COLO668 (cell line): ENCODE results near the gene NEURL3.
"Not testable (repeated sequence)": the region's sequence is repeated elsewhere in the genome, so short reads cannot be mapped to it uniquely, and the experiment has no call there.

Experiments
- DNase-seq: peaks from one replicate; lab custom pipeline; 2025; ENCODE audit not compliant: unreplicated experiment; lab: John Stamatoyannopoulos, UW

The NEURL3 gene, protein sequence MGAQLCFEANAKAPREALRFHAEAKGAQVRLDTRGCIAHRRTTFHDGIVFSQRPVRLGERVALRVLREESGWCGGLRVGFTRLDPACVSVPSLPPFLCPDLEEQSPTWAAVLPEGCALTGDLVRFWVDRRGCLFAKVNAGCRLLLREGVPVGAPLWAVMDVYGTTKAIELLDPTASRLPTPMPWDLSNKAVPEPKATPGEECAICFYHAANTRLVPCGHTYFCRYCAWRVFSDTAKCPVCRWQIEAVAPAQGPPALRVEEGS

DNA sequence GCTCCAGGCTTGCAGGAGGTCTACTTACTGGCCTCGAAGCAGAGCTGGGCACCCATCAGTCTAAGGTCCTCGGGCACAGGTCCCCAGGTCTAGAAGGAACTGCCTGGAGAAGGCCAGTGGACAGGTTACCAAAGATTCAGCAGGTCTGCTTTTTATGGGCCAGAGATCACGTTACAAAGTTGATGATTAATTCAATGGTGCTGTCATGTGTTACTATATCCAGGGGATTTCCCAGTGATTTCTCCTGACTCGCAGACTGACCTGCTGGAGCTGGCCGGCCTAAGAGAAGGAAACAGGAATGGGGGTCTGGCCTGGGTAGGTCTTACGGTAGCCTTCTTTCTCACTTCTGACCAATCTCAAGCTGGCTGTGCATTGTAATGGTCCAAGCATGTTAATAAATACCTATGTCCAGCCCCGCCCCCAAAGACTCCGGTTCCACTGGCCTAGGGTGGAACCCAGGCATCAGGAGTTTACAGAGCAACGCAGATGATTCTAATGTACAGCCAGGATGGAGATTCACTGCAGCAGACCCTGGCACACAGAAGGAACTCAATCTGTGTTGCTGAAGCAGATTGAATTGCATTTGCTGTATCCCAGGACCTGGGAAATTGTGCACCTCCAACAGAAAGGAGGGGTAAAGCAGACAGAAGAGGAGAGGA is at the start of gene NEURL3:
TSS of gene NEURL3 (minus strand) at position 127 of the 659 bp plus-strand sequence. CDS start at position 56, 71 bp downstream.
- DNase-seq, result peak; percentile 68

DNA sequence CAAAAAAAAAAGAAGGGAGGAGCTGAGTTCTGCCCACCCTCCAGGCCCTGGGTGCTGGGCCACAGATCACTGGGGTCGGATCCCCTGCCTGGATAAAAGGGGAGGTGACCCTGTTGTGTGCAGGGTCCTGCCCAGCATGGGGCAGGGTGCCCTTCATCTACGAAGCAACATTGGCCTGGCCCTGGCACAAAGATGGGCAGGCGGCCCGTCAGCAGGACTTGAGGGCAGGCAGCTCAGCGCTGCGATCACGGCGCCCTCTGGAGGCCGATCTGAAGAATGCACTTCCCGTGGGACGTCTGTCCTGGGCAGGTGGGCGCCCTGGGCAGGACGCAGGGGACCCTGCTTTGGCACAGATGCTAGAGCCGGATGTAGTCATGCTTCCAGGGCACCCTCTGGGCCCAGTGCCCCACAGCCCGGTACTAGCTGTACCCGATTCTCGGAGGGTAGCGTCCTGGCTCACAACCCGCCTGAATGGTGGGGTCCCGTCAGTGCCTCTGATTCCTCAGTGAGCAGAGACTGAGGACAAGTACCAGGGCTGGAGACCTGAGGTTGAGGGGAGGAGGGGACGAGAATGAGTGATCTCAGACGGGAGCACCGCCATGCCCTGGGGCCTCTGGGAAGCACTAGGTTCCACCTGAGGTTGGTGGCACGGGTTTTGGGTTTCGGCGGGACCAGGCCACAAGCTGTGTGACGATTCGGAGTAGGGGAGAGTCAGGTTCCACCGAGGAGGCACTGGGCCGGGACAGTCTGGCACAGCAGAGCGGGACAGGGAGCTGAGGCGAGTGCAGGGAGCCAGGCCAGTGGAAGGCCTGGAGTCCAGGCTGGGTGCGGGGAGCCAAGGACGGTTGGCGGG is 49.4 kb upstream of the NEURL3 start:
- peak; percentile 58 for DNase-seq

DNA sequence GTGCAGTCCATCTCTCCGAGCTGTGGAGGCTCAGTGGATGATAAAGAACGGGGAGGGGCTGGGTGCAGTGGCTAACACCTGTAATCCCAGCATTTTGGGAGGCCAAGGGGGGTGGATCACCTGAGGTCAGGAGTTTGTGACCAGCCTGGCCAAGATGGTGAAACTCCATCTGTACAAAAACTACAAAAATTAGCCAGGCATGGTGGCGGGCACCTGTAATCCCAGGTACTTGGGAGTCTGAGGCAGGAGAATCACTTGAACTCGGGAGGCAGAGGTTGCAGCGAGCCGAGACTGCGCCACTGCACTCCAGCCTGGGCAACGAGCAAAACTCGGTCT is 48.8 kb upstream of the NEURL3 start:
- not testable (repeated sequence) for DNase-seq

DNA sequence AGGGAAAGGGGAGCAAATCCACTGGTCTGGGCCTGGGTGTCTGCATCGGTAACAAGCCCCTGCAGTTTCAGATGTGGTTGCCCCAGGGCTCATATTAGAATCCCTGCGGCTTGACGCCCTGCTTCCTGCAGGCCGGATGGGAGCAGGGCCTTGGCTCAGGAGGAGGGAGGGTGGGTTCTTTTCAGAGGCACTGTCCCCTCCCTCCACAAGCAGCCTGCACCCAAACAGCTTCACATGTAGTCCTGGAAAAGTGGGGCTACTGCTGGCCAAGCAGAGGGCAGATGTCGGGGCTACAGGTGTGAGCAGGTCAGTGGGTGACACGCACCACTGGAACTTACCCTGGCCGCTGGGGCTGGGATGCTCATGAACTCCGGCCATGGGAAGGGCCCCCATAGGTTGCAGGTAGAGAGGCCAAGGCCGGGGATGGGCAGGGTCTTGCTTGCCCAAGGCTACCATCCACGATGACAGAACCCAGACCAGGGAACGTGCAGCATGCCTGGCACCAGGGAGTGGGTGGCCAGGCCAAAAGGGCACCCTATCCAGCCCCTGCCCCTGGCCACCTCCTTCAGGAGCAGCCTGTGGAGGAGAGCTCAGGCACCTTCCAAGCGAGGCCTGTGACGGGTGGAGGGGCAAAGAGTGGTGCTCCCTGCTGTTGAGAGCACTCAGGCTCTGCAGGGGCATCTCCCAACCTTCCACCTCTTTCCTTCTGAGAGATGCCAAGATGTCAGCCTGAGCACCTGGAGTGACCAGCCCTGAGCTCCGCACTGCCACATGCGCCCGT is 48.2 kb upstream of the NEURL3 start:
- DNase-seq, result no peak

DNA sequence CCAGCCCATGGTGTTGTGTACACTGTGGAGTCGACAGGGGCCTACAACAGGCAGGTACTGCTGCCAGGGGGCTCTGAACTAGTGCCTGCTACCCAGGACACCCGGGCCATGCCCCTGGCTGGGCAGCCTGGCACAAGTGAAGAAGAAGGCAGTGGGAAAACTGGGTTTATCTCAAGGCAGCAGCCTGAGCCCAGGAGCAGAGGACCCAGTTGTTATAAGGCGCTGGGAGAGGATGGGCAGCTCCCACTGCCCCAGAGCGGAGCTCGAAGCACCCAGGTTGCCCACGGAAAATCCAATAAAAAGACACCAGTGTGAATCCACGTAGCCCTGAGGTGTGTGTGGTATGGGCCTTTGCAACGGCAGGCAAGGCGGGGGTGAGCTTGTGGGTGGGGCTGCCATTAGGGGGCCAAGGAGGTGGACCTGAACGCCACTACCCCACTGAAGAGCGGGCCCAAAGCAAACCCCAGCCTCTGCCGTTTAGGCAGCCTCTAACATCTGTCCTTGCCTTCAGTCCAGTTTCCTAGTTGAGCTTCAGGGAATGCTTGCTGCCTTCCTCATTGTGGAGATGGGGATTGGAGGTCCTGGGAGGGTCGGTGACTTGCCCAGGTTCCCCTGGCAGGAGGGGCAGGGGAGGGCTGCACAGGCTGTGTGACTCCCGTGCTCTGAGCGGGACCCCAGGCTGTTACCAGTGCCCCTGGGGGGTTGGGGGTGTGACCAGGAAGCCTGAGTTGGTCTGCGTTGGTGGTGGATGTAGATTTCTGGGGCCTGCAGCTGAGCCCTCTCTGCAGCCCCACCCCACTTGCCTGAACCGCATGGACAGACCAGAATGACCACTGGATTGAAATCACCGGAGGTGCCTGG is 47.4 kb upstream of the NEURL3 start:
- DNase-seq, result no peak

DNA sequence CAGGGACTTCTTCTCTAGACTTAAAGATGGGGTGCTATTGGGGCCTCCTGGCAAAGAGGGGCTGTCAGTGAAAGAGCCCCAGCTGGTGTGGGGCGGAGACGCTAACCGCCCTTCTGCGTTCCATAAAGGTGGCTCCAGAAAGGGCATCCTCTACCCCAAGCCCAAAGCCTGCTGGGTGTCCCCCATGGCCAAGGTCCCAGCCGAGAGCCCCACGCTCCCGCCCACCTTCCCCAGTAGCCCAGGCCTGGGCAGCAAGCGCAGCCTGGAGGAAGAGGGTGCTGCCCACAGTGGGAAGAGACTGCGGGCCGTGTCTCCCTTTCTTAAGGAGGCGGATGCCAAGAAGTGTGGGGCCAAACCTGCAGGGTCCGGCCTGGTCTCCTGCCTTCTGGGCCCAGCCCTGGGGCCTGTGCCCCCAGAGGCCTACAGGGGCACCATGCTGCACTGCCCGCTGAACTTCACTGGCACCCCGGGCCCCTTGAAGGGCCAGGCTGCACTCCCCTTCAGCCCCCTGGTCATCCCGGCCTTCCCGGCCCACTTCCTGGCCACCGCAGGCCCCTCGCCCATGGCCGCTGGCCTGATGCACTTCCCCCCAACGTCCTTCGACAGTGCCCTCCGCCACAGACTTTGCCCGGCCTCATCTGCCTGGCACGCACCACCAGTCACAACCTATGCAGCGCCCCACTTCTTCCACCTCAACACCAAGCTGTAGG is 46.6 kb upstream of the NEURL3 start:
- no peak for DNase-seq

DNA sequence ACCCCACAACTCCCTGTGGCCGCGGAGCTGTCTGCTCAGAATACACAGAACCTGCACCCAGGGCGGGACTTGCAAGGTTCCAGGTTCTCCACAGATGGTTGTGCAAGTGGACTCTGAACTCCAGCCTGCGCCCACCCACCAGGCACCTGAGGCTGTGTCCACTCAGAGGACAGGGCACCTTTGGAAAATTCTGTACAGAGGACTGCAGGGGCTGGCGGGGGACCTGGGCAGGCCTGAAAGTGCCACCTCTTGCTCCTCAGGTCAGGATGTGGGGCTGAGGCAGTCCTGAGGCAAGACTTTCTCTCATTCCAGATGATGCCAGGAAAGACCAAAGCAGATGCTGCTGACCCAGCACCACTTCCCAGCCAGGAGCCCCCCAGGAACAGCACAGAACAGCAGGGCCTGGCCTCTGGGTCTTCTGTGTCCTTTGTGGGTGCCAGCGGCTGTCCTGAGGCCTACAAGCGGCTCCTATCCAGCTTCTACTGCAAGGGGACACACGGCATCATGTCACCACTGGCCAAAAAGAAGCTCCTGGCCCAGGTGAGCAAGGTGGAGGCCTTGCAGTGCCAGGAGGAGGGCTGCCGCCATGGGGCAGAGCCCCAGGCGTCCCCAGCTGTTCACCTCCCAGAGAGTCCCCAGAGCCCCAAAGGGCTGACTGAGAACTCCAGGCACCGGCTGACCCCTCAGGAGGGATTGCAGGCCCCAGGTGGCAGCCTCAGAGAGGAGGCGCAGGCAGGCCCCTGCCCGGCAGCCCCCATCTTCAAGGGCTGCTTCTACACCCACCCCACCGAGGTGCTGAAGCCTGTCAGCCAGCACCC is 45.8 kb upstream of the NEURL3 start:
- DNase-seq, result no peak

DNA sequence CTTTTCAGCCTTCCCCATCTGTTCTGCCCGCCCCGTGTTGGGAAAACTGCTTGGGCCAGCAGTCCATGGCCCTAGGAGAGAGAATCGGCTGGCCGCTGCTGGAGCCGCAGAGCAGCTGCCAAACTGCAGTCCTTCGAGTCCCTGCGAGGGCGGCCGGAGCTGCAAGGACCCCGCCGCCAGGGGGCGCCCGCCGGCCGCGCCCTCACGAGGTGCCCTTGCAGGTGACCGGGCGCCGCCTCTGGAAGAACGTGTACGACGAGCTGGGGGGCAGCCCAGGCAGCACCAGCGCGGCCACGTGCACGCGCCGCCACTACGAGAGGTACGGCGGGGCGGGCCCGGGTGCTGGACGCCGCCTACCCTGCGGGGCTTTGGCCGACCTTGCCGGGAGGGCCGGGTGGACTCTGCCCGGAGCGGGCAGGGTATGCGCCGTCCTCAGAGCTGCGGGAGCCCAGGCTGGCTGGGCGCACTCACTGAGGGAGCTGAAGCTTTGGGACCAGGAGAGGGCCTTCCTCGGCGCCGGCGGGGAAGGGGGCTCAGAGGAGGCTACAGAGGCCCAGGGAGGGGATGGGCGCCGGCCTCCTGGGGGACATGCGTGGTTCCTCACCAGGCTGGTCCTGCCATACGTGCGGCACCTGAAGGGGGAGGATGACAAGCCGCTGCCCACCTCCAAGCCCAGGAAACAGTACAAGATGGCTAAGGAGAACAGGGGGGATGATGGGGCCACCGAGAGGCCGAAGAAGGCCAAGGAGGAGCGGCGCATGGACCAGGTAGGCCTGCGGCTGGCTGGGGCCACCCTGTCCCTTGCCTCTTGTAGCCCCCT is 45.0 kb upstream of the NEURL3 start:
- peak; percentile 40 for DNase-seq

DNA sequence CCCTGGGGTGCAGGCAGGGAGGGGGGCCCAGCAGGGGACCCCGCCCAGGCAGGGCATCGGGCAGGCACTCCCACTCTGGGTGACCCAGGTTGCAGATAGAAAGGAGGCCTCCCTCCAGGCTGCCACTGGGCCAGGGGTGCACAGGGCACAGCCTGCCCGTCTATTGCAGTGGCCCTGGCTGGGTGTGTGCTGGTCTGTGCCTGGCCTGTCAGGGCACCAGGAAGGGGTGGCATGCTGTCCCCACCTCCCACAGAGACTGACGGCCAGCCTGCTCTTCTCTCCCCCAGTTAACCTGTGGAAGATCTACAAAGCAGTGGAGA is 44.3 kb upstream of the NEURL3 start:
- DNase-seq, result no peak

DNA sequence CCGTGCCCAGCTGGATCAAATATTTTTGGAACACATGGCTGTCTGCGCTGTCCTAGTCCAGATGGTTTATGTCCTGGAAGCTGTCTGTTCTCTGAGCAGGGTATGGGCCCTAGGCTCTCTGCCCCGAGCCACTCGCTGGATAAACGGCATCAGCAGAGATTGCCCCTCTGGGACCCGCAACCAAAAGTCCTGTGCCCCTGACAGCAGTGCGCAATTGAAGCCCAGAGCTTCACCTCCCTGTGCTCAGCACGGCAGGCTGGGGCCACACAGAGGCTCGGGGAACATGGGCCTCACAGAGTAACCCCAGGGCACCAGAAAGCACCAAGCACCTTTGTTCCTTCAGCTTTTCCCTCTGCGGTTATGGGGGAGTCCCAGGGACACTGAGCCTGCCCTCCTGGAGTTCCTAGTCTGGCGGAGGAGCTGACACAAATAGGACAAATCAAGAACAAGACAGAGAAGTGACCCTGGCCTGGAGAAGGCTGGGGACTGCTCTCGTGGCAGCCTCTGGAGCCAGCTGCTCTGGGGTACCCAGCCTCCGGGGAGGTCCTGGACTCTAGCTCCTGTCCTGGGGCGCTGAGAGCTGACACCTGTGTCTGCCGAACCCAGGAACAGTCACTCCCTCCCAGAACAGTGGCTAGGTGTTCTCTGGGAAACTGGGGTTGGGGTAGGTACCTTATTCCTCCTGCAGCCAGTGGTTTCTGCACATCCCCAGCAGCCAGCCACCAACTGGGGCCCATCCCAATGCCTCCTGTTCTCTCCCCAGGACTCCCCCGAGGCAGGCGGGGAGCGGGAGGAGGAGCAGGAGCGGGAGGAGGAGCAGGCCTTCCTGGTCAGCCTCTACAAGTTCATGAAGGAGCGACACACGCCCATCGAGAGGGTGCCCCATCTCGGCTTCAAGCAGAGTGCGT is 43.7 kb upstream of the NEURL3 start:
- DNase-seq, result no peak

DNA sequence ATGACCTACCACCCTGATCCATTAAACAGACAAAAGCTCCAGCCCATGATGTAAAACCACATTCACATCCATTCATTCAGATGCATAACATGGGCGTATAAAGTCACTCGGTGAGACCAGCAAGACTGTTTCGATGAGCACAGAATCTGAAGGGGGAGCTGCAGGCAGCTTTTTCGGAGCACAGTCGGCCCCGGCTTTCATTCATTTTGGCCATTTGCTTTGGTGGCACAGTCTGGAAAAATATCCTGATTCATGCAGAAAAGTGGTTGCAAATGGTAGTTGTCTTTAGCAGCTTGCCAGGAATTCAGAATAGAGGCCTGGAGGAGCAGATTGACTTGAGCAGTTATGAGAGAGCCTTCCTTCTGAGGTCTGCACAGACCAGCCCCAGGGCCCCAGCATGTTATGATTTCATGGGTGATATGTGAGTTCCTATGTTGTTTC is 42.6 kb upstream of the NEURL3 start:
- DNase-seq, result no peak

DNA sequence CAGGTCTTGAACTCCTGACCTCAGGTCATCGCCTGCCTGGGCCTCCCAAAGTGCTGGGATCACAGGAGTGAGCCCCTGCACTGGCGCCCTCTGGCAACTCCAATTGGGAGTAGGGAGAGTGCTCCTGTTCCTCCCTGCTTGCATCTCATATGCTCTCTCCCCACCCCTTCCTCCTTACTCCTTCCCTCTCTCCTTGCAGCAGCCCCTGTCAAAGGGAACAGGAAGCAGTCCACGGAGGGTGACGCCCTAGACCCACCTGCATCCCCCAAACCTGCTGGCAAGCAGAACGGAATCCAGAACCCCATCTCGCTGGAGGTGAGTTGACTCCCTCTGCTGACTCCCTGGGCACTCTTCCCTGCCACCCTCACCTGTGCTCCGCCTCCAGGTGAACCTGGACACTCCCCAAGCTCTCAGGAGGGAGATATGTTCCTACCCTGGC is 42.1 kb upstream of the NEURL3 start:
- no peak for DNase-seq

DNA sequence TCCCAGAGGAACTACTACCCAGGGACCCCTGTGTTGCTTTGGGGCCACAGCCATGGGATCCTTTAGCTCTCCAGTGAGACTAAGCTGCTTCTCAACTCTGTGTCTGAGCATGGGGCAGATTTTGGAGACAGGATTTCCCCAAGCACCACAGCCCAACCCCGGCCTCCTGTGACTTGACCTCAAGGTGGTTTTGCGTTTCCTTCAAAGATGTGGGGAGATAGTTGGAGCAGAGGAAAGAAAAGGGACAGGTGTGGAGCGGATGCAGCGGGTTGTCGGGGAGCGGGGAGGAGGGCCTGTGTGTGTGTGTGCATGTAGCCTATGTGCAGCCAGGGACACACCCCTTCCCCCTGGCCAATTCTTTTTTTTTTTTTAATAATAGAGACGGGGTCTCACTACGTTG is 41.6 kb upstream of the NEURL3 start:
- DNase-seq, result no peak

DNA sequence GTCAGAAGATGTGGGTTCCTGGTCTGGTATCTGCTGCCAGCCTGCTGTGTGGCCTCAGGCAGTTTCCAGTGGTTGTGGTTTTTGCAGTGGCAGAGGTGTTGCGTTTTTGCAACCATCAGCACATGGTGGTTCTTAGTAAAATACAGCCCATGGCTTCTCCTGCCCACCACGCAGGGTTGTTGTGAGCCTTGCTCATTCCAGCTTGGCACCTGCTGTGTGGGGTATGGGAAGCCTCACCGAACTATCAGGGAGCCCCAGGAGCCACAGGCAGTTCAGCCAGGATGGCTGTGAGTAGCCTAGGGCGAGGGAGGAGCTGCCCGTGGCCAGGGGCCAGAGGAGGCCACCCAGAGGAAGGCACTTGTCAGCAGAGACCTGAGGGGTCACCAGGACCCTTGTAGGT is 41.2 kb upstream of the NEURL3 start:
- no peak for DNase-seq

DNA sequence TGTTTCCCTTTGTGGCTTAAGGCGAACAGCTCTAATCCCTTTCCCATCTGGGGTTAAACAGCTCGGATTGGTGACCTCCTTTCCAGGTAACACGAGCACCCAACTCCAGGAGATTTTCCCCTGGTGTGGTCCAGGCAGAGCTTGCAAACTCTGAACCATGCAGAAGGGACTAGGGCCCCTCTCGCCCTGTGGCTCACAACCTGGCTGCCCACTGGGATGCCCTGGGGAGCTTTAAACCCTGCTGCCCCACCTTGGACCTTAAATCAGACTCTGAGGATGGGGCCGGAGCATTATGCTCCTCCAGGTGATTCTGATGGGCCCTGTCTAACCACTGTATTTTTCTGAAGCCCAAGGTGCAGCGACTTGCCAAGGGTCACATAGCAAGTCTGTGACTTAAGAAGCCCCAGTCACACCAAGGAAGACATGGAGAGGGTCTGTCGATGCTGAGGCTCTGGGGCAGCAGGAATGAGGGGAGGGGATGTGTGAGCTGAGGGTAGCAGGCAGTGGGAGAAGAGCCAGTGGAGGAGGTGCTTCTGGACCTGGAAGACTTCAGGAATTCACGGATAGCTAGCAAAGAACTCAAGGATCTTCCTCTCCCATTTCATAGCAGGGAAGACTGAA is 37.3 kb upstream of the NEURL3 start:
- DNase-seq, result no peak

DNA sequence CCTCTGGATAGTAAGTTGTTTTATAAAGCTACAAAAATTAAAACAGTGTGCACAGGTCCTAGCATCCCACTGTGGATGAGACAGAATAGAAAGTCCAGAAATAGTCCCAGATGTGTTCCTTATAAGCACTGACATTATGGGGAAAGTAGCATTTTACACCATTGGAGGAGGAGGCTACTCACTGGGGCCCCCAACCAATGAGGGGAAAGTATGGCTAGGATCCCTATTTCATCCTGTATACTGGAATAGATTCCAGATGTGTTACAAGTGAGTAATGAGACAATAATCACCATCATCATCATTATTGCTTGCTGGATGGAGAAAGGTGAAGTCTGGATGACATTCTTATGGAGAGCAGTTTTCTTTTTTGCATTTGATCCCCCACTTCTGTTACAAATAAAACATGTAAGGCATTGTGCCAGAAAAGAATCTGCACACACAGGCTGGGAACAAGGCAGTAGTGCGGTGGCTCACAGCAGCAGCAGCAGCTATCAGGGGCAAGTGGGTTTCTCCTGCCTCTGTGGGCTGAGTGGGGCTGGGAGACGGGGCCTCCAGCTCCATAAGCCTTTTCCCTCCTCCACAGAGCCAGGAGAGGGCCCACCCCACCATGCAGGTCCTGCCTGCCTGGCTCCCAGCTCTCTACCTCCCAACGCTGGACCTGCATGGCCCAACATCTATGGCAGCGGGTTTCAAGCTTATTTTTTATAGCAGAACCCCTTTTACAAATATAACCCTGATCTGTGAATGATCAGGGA is 36.4 kb upstream of the NEURL3 start:
- no peak for DNase-seq
